AG08396 (cell line): Measurements from ENCODE around the gene OTUB2.

Source experiments
- DNase-seq: peaks from one replicate; pipeline ENCODE4 v3.0.0; 2012; ENCODE audit warnings: low spot score, mixed read lengths

Gene OTUB2

GRCh38 chr14:93997082-93997481 is 29.1 kb upstream of the OTUB2 start, which contains the start of gene CCDC197:
TSS of gene CCDC197 (plus strand) at chr14:93997301. CDS start at chr14:93998132, 831 bp downstream.
- DNase-seq, result no peak

- no peak for DNase-seq
Measured at GRCh38 chr14:93997916-93998870, 27.9 kb upstream of the OTUB2 start.

- DNase-seq, result no peak
Measured at GRCh38 chr14:93998871-93999403, 27.2 kb upstream of the OTUB2 start.

- no peak for DNase-seq
Measured at GRCh38 chr14:93999573-93999972, 26.6 kb upstream of the OTUB2 start.

- no peak for DNase-seq
Measured at GRCh38 chr14:94000267-94000666, 25.9 kb upstream of the OTUB2 start.

- DNase-seq, result no peak
Measured at GRCh38 chr14:94001016-94001415, 25.1 kb upstream of the OTUB2 start.

- DNase-seq, result peak; percentile 84
Measured at GRCh38 chr14:94001501-94002396, 24.4 kb upstream of the OTUB2 start.

- DNase-seq, result no peak
Measured at GRCh38 chr14:94003397-94003796, 22.7 kb upstream of the OTUB2 start.

GRCh38 chr14:94004015-94004414 is 22.1 kb upstream of the OTUB2 start:
- DNase-seq, result no peak

- DNase-seq, result no peak
Measured at GRCh38 chr14:94005324-94006073, 20.6 kb upstream of the OTUB2 start.

- no peak for DNase-seq
Measured at GRCh38 chr14:94008234-94008633, 17.9 kb upstream of the OTUB2 start.

GRCh38 chr14:94009767-94010166 is 16.4 kb upstream of the OTUB2 start:
- DNase-seq, result peak; percentile 57

GRCh38 chr14:94010625-94011024 is 15.5 kb upstream of the OTUB2 start:
- DNase-seq, result no peak

- DNase-seq, result no peak
Measured at GRCh38 chr14:94011795-94012194, 14.3 kb upstream of the OTUB2 start.

- no peak for DNase-seq
Measured at GRCh38 chr14:94014382-94014781, 11.8 kb upstream of the OTUB2 start.

- DNase-seq, result no peak
Measured at GRCh38 chr14:94015223-94015622, 10.9 kb upstream of the OTUB2 start.

- no peak for DNase-seq
Measured at GRCh38 chr14:94016446-94016976, 9.6 kb upstream of the OTUB2 start.

- DNase-seq, result no peak
Measured at GRCh38 chr14:94018308-94018707, 7.8 kb upstream of the OTUB2 start.

GRCh38 chr14:94019329-94019728 is 6.8 kb upstream of the OTUB2 start:
- DNase-seq, result no peak

GRCh38 chr14:94020267-94020666 is 5.9 kb upstream of the OTUB2 start:
- DNase-seq, result no peak

GRCh38 chr14:94021001-94021400 is 5.1 kb upstream of the OTUB2 start:
- DNase-seq, result peak; percentile 39
